GM12801 (cell line): ENCODE results near the gene NEURL1.

Experiments used
- CTCF ChIP-seq: IDR thresholded peaks from one replicate; pipeline ENCODE4 v1.5.1; 2011; ENCODE audit warnings: control low read depth; ENCODE audit not compliant: insufficient read length; ENCODE audit errors: extremely low read depth

NEURL1 gene

GRCh38 chr10:103450201-103450695 is 43.3 kb upstream of the NEURL1 start:
- TF ChIP-seq CTCF: no peak

GRCh38 chr10:103451091-103451813 is 42.3 kb upstream of the NEURL1 start:
- TF ChIP-seq CTCF: no peak

GRCh38 chr10:103451831-103452505 is 41.5 kb upstream of the NEURL1 start, which contains the start of gene CALHM2:
TSS of gene CALHM2 (minus strand) at chr10:103452370. CDS start at chr10:103449941, 2,429 bp downstream.
- no peak for TF ChIP-seq CTCF

- TF ChIP-seq CTCF: no peak
These were observed 40.8 kb upstream of the NEURL1 start for GRCh38 chr10:103452506-103453230.

- no peak for TF ChIP-seq CTCF
These were observed 39.5 kb upstream of the NEURL1 start for GRCh38 chr10:103454026-103454425.

- TF ChIP-seq CTCF: no peak
These were observed 38.3 kb upstream of the NEURL1 start for GRCh38 chr10:103455235-103455634.

- TF ChIP-seq CTCF: no peak
These were observed 37.3 kb upstream of the NEURL1 start for GRCh38 chr10:103456074-103456660.
